Choroid plexus epithelial cell (primary cell): Measurements from ENCODE around the gene ROM1.

Experiments
- DNase-seq: peaks from one replicate; pipeline ENCODE4 v3.0.0-alpha.2; 2010; ENCODE audit warnings: low read depth
- H3K4me3 ChIP-seq: 2 replicates; pipeline ENCODE4 v1.5.1; 2011; ENCODE audit warnings: low read depth, mild to moderate bottlenecking, control low read depth, low read length, moderate library complexity
- TF ChIP-seq, protein P1 (sequence below): conservative IDR thresholded peaks from 2 replicates; pipeline ENCODE4 v1.5.1; 2011; ENCODE audit warnings: low read depth, mild to moderate bottlenecking, control low read depth, inconsistent platforms, low read length, moderate library complexity

ROM1 gene

DNA sequence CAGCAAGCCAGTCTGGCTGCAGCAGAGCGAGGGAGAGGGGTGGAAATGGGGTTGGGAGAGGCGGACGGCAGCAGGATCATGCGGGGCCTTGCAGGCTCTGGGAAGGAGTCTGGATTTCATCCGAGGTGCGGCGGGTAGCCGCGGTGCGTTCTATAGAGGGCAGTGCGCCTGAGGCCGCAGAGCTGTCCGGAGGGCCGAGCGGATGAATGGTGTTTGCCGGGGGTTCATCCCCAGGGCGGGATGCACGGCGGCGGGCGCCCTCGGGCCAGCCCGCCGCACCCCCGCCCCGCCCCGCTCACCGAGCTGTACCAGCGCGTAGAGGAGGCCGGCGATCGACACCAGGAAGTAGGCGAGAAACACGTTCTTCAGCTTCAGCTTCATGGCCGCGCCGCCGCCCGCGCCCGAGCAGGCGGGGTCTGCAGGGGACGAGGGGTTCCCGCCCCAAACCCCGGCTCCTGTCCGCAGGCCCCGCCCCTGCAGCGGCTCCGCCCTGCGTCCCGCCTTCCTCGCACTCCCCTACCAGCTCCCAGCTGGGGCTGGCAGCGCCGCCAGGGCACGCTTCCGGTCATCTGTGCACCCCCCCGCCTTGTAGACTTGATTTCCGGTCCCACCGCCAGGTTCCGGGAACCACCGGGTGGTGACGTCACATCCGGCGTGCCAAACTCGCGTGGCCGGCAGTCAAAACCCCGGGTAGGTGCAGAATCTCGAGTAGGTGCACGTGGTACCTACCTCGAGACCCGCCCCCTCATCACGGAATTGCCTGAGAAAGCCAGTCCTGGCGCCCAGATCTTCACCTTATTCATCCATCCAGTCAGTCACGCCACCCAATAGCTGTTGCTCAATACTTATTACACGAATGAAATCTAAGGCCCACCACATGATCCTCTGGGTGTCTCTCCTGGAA lies 8.8 kb downstream of the ROM1 start, which contains the start of gene B3GAT3:
B3GAT3 (minus strand) TSS at position 420 of the 904 bp plus-strand sequence; CDS start at position 381, 39 bp downstream.
- TF ChIP-seq, protein P1, sequence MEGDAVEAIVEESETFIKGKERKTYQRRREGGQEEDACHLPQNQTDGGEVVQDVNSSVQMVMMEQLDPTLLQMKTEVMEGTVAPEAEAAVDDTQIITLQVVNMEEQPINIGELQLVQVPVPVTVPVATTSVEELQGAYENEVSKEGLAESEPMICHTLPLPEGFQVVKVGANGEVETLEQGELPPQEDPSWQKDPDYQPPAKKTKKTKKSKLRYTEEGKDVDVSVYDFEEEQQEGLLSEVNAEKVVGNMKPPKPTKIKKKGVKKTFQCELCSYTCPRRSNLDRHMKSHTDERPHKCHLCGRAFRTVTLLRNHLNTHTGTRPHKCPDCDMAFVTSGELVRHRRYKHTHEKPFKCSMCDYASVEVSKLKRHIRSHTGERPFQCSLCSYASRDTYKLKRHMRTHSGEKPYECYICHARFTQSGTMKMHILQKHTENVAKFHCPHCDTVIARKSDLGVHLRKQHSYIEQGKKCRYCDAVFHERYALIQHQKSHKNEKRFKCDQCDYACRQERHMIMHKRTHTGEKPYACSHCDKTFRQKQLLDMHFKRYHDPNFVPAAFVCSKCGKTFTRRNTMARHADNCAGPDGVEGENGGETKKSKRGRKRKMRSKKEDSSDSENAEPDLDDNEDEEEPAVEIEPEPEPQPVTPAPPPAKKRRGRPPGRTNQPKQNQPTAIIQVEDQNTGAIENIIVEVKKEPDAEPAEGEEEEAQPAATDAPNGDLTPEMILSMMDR: no peak
- peak within 1 kb of the TSS; percentile 75 for H3K4me3 ChIP-seq
- peak; percentile 99 for DNase-seq

DNA sequence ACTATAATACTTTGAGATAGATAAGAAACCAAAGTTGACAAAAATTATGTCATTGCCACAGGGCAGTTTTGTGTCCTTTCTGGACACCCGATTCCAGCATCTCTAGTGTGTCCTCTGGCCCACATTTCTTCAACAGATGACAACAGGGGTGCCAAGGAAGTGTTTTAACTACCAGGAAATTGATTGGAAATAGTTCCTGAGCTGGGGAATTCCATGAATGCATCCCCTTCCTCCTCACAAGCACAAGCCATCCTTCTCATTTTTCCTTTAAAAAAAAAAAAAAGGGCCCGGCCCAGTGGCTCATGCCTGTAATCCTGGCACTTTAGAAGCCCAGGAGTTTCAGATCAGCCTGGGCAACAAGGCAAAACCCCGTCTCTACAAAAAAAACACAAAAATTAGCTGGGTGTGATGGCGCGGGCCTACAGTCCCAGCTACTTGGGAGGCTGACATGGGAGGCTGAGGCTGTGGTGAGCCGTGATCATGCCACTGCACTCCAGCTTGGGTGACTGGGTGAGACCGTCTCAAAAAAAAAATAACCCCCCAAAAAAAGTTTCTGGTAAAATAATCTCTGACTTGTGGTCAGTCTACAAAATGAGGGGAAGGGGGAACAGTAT lies 9.5 kb downstream of the ROM1 start:
- H3K4me3 ChIP-seq: no peak overlapping the region
- DNase-seq: no peak
- TF ChIP-seq, protein P1: no peak

DNA sequence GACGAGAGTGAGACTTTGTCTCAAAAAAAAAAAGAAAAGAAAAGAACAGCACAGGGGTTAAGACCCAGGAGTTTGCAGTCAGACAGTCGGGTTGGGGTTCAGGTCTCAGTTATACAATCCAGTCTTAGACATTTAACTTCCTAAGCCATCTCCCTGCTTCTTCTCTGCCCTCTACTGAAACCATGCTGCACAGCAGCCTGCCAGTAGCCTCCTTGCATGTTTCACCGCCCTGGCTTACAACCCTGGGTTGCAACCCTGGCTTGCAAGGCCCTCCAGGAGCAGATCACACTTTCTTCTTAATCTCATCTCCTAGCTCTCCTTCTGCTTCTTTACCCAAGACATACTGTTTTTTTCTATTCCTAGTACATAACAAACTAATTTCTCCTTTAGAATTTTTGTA lies 14.7 kb downstream of the ROM1 start:
- TF ChIP-seq, protein P1: peak; percentile 29
- peak; percentile 37 for DNase-seq
- no peak overlapping the region for H3K4me3 ChIP-seq

DNA sequence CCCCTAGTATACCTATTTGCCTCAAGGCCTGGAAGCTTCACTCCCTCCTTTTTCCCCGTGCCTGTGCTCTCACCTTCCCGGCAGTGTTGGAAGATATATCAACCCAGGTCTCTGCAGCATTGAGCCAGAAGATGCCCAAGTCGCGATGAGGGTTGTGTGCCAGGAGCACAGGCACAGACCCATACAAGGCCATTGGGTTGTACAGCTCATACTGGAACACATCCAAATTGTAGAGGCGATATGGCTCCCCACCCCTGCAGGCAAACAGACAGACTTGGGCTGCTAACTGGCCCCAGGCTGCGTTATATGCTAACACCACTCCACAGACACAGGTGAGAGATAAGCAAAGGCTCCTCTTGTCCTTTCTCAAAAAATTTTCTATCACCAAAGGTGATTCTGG lies 19.4 kb downstream of the ROM1 start:
- no peak overlapping the region for H3K4me3 ChIP-seq
- TF ChIP-seq, protein P1: no peak
- DNase-seq: no peak

DNA sequence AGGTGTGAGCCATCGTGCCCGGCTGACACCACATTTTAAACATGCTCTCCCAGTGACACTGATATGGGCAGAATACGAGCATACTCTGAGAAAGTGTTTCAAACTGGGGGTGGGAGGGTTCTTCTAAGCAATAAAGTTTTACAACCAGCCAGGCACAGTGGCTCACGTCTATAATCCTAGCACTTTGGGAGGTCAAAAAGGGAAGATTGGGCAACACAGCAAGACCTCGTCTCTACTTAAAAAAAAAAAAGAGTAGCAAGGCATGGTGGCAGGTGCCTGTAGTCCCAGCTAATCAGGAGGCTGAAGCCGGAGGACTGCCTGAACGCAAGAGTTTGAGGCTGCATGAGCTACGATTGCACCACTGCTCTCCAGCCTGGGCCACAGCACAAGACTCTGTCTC lies 31.2 kb downstream of the ROM1 start:
- TF ChIP-seq, protein P1: no peak
- H3K4me3 ChIP-seq: no peak overlapping the region
- no peak for DNase-seq

DNA sequence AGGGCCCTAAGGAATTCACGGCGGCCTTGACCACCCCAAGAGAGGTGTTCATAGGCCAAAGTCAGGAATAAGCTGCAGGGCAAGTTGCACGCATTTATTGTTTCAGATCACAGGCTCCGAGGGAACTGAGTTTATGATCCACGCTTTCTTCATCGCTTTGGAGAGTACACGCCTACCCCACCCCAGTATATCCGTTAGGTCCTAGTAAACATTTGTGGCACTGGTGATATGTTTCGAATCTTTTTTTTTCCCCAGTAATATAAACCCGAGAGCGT lies 32.6 kb downstream of the ROM1 start:
- H3K4me3 ChIP-seq: peak overlapping the region; percentile 90
- TF ChIP-seq, protein P1: no peak
- no peak for DNase-seq
